Ramos (cell line): ENCODE results near the gene CDYL.

Experiments
- in situ Hi-C: fragments of 300-500 bp; cut with MboI; formaldehyde crosslinking; loops from one replicate; pipeline ENCODE4 v1.14.3; 2022; ENCODE audit warnings: low sequenced_read_pairs; ENCODE audit not compliant: unreplicated experiment

The CDYL gene

GRCh38 chr6:4870821-4871494 is 94.8 kb downstream of the CDYL start:
- in situ Hi-C loops: no loop called here

- in situ Hi-C loops: no loop called here
Observed at GRCh38 chr6:4871825-4872224, 95.6 kb downstream of the CDYL start.

GRCh38 chr6:4872841-4873240 is 96.6 kb downstream of the CDYL start:
- in situ Hi-C loops: no loop called here

- in situ Hi-C loops: no loop called here
Observed at GRCh38 chr6:4873928-4874327, 97.7 kb downstream of the CDYL start.

- in situ Hi-C loops: no loop called here
Observed at GRCh38 chr6:4879741-4880275, 103.6 kb downstream of the CDYL start.

- in situ Hi-C loops: no loop called here
Observed at GRCh38 chr6:4880363-4880762, 104.2 kb downstream of the CDYL start.

GRCh38 chr6:4883298-4883697 is 107.1 kb downstream of the CDYL start:
- in situ Hi-C loops: no loop called here

- in situ Hi-C loops: no loop called here
Observed at GRCh38 chr6:4884646-4885340, 108.6 kb downstream of the CDYL start.

- in situ Hi-C loops: no loop called here
Observed at GRCh38 chr6:4885341-4885933, 109.2 kb downstream of the CDYL start.

- in situ Hi-C loops: no loop called here
Observed at GRCh38 chr6:4888841-4889240, 112.6 kb downstream of the CDYL start.

GRCh38 chr6:4889701-4890100 is 113.5 kb downstream of the CDYL start:
- in situ Hi-C loops: no loop called here

- in situ Hi-C loops: no loop called here
Observed at GRCh38 chr6:4890191-4890590, 114.0 kb downstream of the CDYL start.

GRCh38 chr6:4890627-4891026 is 114.4 kb downstream of the CDYL start:
- in situ Hi-C loops: no loop called here

GRCh38 chr6:4891141-4891540 is 114.9 kb downstream of the CDYL start:
- in situ Hi-C loops: no loop called here

- in situ Hi-C loops: no loop called here
Observed at GRCh38 chr6:4892785-4893485, 116.7 kb downstream of the CDYL start.

GRCh38 chr6:4894049-4894448 is 117.8 kb downstream of the CDYL start:
- in situ Hi-C loops: no loop called here

- in situ Hi-C loops: no loop called here
Observed at GRCh38 chr6:4895971-4896370, 119.8 kb downstream of the CDYL start.

GRCh38 chr6:4896401-4896800 is 120.2 kb downstream of the CDYL start:
- in situ Hi-C loops: no loop called here

- in situ Hi-C loops: no loop called here
Observed at GRCh38 chr6:4899249-4900034, 123.2 kb downstream of the CDYL start.
